WTC11 (cell line): Measurements from ENCODE around the gene POMT1. TPM values are rescaled to one million over a fixed set of nuclear protein-coding genes. Genes with fewer than 3 reads are reported as not detected.

Experiments used
- ATAC-seq: fragments of 200-7000 bp; cut with Tn5 transposase; 2 replicates; pipeline ENCODE4 v1.10.0; 2021; ENCODE audit warnings: mild to moderate bottlenecking, moderate library complexity
- CTCF ChIA-PET: fragments of 300-600 bp; sonication (Branson Sonifier 250); formaldehyde crosslinking; loops from one replicate; lab custom pipeline; 2021; ENCODE audit warnings: antibody characterized with exemption; lab: Charles Lee
- POLR2A ChIA-PET: fragments of 350-600 bp; sonication (Branson Sonifier 250); formaldehyde crosslinking; loops from one replicate; lab custom pipeline; 2021; ENCODE audit warnings: antibody characterized with exemption; lab: Charles Lee
- DNase-seq: peaks from one replicate; pipeline ENCODE4 v3.0.0; 2021; ENCODE audit warnings: low spot score
- H3K27ac Mint-ChIP-seq: 2 replicates; pipeline ENCODE4 v1.8.0; 2021; ENCODE audit warnings: mixed read lengths
- H3K27me3 Mint-ChIP-seq: 2 replicates; pipeline ENCODE4 v1.8.0; 2021; ENCODE audit warnings: low read depth, mild to moderate bottlenecking, moderate library complexity, mixed read lengths
- H3K36me3 Mint-ChIP-seq: 2 replicates; pipeline ENCODE4 v1.8.0; 2021; ENCODE audit warnings: mixed read lengths
- H3K4me1 Mint-ChIP-seq: 2 replicates; pipeline ENCODE4 v1.8.0; 2022; ENCODE audit warnings: mixed read lengths
- H3K4me3 Mint-ChIP-seq: 2 replicates; pipeline ENCODE4 v1.8.0; 2021; ENCODE audit warnings: mild to moderate bottlenecking, moderate library complexity, mixed read lengths
- H3K9me3 Mint-ChIP-seq: 2 replicates; pipeline ENCODE4 v1.8.0; 2021; ENCODE audit warnings: mixed read lengths
- ATF1 ChIP-seq: sonication (generic); formaldehyde crosslinking; IDR thresholded peaks from 2 replicates; pipeline ENCODE4 v1.8.1; 2023; ENCODE audit warnings: mild to moderate bottlenecking, moderate library complexity, missing genetic modification reagents
- CBFB ChIP-seq: sonication (generic); formaldehyde crosslinking; IDR thresholded peaks from 2 replicates; pipeline ENCODE4 v1.8.1; 2022; ENCODE audit warnings: mild to moderate bottlenecking, low read depth, missing genetic modification reagents
- CREB1 ChIP-seq: sonication (generic); formaldehyde crosslinking; IDR thresholded peaks from 2 replicates; pipeline ENCODE4 v1.8.0; 2023; ENCODE audit warnings: mild to moderate bottlenecking, missing genetic modification reagents
- ELF4 ChIP-seq: sonication (generic); formaldehyde crosslinking; IDR thresholded peaks from 2 replicates; pipeline ENCODE4 v1.8.1; 2022; ENCODE audit warnings: low read depth, mild to moderate bottlenecking, moderate library complexity, missing genetic modification reagents
- FOXJ3 ChIP-seq: sonication (generic); formaldehyde crosslinking; IDR thresholded peaks from 2 replicates; pipeline ENCODE4 v1.9.0; 2021; ENCODE audit warnings: missing genetic modification reagents, mild to moderate bottlenecking, borderline replicate concordance
- JAZF1 ChIP-seq: fragments of 250-450 bp; sonication (Bioruptor Pico); IDR thresholded peaks from 2 replicates; pipeline ENCODE4 v1.9.0; 2021; ENCODE audit warnings: moderate library complexity, mild to moderate bottlenecking, inconsistent platforms
- OVOL2 ChIP-seq: fragments of 250-450 bp; sonication (Bioruptor Pico); IDR thresholded peaks from 2 replicates; pipeline ENCODE4 v1.9.0; 2021; ENCODE audit warnings: mild to moderate bottlenecking, borderline replicate concordance
- TP53 ChIP-seq: sonication (generic); formaldehyde crosslinking; IDR thresholded peaks from 2 replicates; pipeline ENCODE4 v1.8.1; 2023; ENCODE audit warnings: mild to moderate bottlenecking, missing genetic modification reagents
- ZNF121 ChIP-seq: sonication (generic); formaldehyde crosslinking; IDR thresholded peaks from 2 replicates; pipeline ENCODE4 v1.8.0; 2023; ENCODE audit warnings: missing genetic modification reagents
- total RNA-seq: library from RNA; stranded (reverse); gene quantifications from 3 replicates; pipeline ENCODE4 v1.2.3, GENCODE V29; 2021
- TF ChIP-seq, protein P1 (sequence below): sonication (generic); formaldehyde crosslinking; conservative IDR thresholded peaks from 2 replicates; pipeline ENCODE4 v1.8.1; 2023; ENCODE audit warnings: mild to moderate bottlenecking, low read depth, missing genetic modification reagents, moderate library complexity
- TF ChIP-seq, protein P2 (sequence below): sonication (generic); formaldehyde crosslinking; IDR thresholded peaks from 2 replicates; pipeline ENCODE4 v1.8.0; 2022; ENCODE audit warnings: missing genetic modification reagents
- TF ChIP-seq, protein P3 (sequence below): sonication (generic); formaldehyde crosslinking; IDR thresholded peaks from 2 replicates; pipeline ENCODE4 v1.8.0; 2022; ENCODE audit warnings: mild to moderate bottlenecking, missing genetic modification reagents
- TF ChIP-seq, protein P4 (sequence below): sonication (generic); formaldehyde crosslinking; IDR thresholded peaks from 2 replicates; pipeline ENCODE4 v1.8.0; 2022; ENCODE audit warnings: mild to moderate bottlenecking, missing genetic modification reagents
- TF ChIP-seq, protein P5 (sequence below): fragments of 250-450 bp; sonication (Bioruptor Pico); IDR thresholded peaks from 2 replicates; pipeline ENCODE4 v1.9.0; 2021; ENCODE audit warnings: mild to moderate bottlenecking
- TF ChIP-seq, protein P6 (sequence below): sonication (generic); formaldehyde crosslinking; IDR thresholded peaks from 2 replicates; pipeline ENCODE4 v1.8.0; 2023; ENCODE audit warnings: mild to moderate bottlenecking, missing genetic modification reagents

POMT1 gene
- total RNA-seq, 1 experiment from 2014 or later = 36.2 TPM

DNA sequence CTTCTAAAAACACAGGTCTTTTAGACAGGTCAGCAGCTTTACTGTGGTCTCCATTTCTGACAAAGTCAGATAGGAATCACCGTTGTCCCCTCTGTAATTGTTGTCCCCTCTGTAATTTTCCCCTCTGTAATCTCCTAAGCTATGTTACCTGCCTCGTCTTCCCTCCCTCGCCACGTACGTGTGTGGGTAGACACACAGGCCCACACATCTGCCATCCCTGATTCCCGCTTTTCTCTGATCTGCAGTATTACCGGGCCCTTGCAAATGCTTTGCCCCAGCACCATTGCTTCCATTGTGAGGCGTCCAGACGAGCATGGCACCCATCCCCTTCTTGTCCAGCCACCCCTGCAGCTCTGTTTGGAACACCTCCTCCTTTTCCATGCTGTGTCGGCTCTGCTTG is 45.0 kb upstream of the POMT1 start (continued):
- no peak for TF ChIP-seq JAZF1 (CRISPR knock-in tag)
- no peak for TF ChIP-seq OVOL2
- no peak for TF ChIP-seq TP53 (CRISPR knock-in tag)
- TF ChIP-seq ATF1 (CRISPR knock-in tag) = no peak
- TF ChIP-seq, protein P1, sequence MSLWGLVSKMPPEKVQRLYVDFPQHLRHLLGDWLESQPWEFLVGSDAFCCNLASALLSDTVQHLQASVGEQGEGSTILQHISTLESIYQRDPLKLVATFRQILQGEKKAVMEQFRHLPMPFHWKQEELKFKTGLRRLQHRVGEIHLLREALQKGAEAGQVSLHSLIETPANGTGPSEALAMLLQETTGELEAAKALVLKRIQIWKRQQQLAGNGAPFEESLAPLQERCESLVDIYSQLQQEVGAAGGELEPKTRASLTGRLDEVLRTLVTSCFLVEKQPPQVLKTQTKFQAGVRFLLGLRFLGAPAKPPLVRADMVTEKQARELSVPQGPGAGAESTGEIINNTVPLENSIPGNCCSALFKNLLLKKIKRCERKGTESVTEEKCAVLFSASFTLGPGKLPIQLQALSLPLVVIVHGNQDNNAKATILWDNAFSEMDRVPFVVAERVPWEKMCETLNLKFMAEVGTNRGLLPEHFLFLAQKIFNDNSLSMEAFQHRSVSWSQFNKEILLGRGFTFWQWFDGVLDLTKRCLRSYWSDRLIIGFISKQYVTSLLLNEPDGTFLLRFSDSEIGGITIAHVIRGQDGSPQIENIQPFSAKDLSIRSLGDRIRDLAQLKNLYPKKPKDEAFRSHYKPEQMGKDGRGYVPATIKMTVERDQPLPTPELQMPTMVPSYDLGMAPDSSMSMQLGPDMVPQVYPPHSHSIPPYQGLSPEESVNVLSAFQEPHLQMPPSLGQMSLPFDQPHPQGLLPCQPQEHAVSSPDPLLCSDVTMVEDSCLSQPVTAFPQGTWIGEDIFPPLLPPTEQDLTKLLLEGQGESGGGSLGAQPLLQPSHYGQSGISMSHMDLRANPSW = no peak
- TF ChIP-seq, protein P2, sequence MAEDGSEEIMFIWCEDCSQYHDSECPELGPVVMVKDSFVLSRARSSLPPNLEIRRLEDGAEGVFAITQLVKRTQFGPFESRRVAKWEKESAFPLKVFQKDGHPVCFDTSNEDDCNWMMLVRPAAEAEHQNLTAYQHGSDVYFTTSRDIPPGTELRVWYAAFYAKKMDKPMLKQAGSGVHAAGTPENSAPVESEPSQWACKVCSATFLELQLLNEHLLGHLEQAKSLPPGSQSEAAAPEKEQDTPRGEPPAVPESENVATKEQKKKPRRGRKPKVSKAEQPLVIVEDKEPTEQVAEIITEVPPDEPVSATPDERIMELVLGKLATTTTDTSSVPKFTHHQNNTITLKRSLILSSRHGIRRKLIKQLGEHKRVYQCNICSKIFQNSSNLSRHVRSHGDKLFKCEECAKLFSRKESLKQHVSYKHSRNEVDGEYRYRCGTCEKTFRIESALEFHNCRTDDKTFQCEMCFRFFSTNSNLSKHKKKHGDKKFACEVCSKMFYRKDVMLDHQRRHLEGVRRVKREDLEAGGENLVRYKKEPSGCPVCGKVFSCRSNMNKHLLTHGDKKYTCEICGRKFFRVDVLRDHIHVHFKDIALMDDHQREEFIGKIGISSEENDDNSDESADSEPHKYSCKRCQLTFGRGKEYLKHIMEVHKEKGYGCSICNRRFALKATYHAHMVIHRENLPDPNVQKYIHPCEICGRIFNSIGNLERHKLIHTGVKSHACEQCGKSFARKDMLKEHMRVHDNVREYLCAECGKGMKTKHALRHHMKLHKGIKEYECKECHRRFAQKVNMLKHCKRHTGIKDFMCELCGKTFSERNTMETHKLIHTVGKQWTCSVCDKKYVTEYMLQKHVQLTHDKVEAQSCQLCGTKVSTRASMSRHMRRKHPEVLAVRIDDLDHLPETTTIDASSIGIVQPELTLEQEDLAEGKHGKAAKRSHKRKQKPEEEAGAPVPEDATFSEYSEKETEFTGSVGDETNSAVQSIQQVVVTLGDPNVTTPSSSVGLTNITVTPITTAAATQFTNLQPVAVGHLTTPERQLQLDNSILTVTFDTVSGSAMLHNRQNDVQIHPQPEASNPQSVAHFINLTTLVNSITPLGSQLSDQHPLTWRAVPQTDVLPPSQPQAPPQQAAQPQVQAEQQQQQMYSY = no peak
- no peak for TF ChIP-seq CBFB (CRISPR knock-in tag)
- no peak for TF ChIP-seq FOXJ3 (CRISPR knock-in tag)
- TF ChIP-seq, protein P3, sequence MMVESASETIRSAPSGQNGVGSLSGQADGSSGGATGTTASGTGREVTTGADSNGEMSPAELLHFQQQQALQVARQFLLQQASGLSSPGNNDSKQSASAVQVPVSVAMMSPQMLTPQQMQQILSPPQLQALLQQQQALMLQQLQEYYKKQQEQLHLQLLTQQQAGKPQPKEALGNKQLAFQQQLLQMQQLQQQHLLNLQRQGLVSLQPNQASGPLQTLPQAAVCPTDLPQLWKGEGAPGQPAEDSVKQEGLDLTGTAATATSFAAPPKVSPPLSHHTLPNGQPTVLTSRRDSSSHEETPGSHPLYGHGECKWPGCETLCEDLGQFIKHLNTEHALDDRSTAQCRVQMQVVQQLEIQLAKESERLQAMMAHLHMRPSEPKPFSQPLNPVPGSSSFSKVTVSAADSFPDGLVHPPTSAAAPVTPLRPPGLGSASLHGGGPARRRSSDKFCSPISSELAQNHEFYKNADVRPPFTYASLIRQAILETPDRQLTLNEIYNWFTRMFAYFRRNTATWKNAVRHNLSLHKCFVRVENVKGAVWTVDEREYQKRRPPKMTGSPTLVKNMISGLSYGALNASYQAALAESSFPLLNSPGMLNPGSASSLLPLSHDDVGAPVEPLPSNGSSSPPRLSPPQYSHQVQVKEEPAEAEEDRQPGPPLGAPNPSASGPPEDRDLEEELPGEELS (CRISPR knock-in tag) = no peak
- no peak for TF ChIP-seq ZNF121 (CRISPR knock-in tag)
- TF ChIP-seq CREB1 (CRISPR knock-in tag) = no peak
- TF ChIP-seq, protein P4, sequence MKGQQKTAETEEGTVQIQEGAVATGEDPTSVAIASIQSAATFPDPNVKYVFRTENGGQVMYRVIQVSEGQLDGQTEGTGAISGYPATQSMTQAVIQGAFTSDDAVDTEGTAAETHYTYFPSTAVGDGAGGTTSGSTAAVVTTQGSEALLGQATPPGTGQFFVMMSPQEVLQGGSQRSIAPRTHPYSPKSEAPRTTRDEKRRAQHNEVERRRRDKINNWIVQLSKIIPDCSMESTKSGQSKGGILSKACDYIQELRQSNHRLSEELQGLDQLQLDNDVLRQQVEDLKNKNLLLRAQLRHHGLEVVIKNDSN (CRISPR knock-in tag) = no peak
- TF ChIP-seq, protein P5, sequence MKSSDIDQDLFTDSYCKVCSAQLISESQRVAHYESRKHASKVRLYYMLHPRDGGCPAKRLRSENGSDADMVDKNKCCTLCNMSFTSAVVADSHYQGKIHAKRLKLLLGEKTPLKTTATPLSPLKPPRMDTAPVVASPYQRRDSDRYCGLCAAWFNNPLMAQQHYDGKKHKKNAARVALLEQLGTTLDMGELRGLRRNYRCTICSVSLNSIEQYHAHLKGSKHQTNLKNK (CRISPR knock-in tag) = no peak

DNA sequence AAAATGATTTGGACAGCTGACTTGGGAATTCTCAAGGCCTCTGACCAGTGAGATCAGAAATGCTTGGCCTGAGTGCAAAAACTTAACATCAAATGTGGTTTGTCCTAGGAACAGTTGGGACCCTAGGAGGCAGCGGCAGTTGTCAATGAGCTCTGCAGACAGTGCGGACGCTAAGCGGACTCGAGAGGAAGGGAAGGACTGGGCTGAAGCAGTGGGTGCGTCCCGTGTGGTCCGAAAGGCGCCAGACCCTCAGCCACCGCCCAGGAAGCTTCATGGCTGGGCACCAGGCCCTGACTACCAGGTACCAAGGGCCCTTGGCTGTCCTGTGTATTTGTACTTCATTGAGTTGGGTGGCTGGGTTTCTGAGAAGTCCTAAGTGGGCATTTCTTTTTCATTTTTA is 43.7 kb upstream of the POMT1 start:
- peaks cover 83% of the 10 kb centered on the region for H3K36me3 Mint-ChIP-seq
- H3K9me3 Mint-ChIP-seq = no peaks in the 10 kb centered on the region
- no peak for ATAC-seq
- TF ChIP-seq, protein P6, sequence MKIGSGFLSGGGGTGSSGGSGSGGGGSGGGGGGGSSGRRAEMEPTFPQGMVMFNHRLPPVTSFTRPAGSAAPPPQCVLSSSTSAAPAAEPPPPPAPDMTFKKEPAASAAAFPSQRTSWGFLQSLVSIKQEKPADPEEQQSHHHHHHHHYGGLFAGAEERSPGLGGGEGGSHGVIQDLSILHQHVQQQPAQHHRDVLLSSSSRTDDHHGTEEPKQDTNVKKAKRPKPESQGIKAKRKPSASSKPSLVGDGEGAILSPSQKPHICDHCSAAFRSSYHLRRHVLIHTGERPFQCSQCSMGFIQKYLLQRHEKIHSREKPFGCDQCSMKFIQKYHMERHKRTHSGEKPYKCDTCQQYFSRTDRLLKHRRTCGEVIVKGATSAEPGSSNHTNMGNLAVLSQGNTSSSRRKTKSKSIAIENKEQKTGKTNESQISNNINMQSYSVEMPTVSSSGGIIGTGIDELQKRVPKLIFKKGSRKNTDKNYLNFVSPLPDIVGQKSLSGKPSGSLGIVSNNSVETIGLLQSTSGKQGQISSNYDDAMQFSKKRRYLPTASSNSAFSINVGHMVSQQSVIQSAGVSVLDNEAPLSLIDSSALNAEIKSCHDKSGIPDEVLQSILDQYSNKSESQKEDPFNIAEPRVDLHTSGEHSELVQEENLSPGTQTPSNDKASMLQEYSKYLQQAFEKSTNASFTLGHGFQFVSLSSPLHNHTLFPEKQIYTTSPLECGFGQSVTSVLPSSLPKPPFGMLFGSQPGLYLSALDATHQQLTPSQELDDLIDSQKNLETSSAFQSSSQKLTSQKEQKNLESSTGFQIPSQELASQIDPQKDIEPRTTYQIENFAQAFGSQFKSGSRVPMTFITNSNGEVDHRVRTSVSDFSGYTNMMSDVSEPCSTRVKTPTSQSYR = no peak
- TF ChIP-seq ELF4 (CRISPR knock-in tag) = no peak
- H3K27me3 Mint-ChIP-seq = no peaks in the 10 kb centered on the region
- DNase-seq = no peak
- POLR2A ChIA-PET = no interaction called here
- no peaks in the 10 kb centered on the region for H3K4me1 Mint-ChIP-seq
- H3K27ac Mint-ChIP-seq = peak overlapping the region; percentile 60
- CTCF ChIA-PET = no interaction called here
- no peak overlapping the region for H3K4me3 Mint-ChIP-seq
